H7 (cell line): ENCODE measurements around the gene RSRC2. TPM values are rescaled to one million over a fixed set of nuclear protein-coding genes. Genes with fewer than 3 reads are reported as not detected.
"Not testable (repeated sequence)": the region's sequence is repeated elsewhere in the genome, so short reads cannot be mapped to it uniquely, and the experiment has no call there.

ENCODE experiments used
- DNase-seq: peaks from one replicate; pipeline ENCODE4 v3.0.0; 2012
- H3K27me3 ChIP-seq: 2 replicates; pipeline ENCODE4 v1.6.0; 2011; ENCODE audit warnings: mild to moderate bottlenecking, low read length; ENCODE audit not compliant: control insufficient read depth, insufficient read depth
- H3K36me3 ChIP-seq: replicated peaks from 2 replicates; pipeline ENCODE4 v1.5.1; 2011; ENCODE audit warnings: low read length; ENCODE audit not compliant: control insufficient read depth, insufficient read depth
- H3K4me3 ChIP-seq: 2 replicates; pipeline ENCODE4 v1.5.1; 2011; ENCODE audit warnings: low read depth, mild to moderate bottlenecking, control low read depth, low read length, moderate library complexity; ENCODE audit not compliant: insufficient read depth
- total RNA-seq: library from RNA; depleted of rRNA; stranded (reverse); fragments of >200 nt; shearing (Covaris generic); gene quantifications from 2 replicates; pipeline ENCODE4 v1.2.3, GENCODE V29; 2014

The RSRC2 gene
- total RNA-seq, 1 experiment from 2014 or later = 54.4 TPM

- Histone ChIP-seq H3K36me3 (peaks cover 41% of the 10 kb centered on the region), H3K4me3 (no peak overlapping the region), H3K27me3 (no peaks in the 10 kb centered on the region)
- no peak for DNase-seq
These were observed 20.3 kb downstream of the RSRC2 start for GRCh38 chr12:122506393-122506938.

GRCh38 chr12:122505419-122506051 lies 21.2 kb downstream of the RSRC2 start:
- no peak for DNase-seq
- peaks cover 33% of the 10 kb centered on the region for H3K36me3 ChIP-seq
- no peaks in the 10 kb centered on the region for H3K27me3 ChIP-seq
- no peak overlapping the region for H3K4me3 ChIP-seq

DNA sequence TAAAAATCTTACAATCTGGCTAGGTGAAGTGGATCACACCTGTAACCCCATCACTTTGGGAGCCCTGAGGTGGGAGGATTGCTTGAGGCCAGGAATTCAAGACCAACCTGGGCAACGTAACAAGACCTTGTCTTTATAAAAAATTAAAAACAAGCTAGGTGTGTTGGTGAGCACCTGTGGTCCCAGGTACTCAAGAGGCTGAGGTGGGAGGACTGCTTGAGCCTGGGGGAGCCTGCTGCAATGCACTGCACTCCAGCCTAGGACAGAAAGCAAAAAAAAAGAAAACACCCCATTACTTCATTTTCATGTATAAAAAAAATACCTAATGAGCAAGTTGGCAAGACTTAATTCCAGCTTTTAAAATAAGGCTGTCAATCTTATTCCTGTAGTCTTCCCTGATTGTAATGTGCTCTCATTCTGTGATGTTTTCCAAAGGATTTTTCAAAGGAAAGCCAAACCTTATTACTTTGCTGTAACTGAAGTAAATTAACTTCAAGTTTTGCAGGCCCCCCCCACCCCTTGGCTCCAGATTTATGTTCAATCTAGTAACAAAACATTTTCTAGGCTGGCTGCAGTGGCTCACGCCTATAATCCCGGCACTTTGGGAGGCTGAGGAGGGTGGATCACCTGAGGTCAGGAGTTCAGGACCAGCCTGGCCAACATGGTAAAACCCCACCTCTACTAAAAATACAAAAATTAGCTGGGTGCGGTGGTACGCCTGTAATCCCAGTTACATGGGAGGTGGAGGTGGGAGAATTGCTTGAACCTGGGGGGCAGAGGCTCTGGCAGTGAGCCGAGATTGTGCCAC lies 22.7 kb downstream of the RSRC2 start:
- H3K4me3 ChIP-seq = no peak overlapping the region
- peaks cover 29% of the 10 kb centered on the region for H3K36me3 ChIP-seq
- no peak for DNase-seq
- H3K27me3 ChIP-seq = no peaks in the 10 kb centered on the region

GRCh38 chr12:122503147-122503751 lies 23.5 kb downstream of the RSRC2 start:
- DNase-seq = no peak
- Histone ChIP-seq H3K4me3 (no peak overlapping the region), H3K36me3 (peaks cover 27% of the 10 kb centered on the region), H3K27me3 (no peaks in the 10 kb centered on the region)

- no peak overlapping the region for H3K4me3 ChIP-seq
- peaks cover 14% of the 10 kb centered on the region for H3K36me3 ChIP-seq
- DNase-seq = no peak
- no peaks in the 10 kb centered on the region for H3K27me3 ChIP-seq
These were observed 25.2 kb downstream of the RSRC2 start for GRCh38 chr12:122501489-122501989.

DNA sequence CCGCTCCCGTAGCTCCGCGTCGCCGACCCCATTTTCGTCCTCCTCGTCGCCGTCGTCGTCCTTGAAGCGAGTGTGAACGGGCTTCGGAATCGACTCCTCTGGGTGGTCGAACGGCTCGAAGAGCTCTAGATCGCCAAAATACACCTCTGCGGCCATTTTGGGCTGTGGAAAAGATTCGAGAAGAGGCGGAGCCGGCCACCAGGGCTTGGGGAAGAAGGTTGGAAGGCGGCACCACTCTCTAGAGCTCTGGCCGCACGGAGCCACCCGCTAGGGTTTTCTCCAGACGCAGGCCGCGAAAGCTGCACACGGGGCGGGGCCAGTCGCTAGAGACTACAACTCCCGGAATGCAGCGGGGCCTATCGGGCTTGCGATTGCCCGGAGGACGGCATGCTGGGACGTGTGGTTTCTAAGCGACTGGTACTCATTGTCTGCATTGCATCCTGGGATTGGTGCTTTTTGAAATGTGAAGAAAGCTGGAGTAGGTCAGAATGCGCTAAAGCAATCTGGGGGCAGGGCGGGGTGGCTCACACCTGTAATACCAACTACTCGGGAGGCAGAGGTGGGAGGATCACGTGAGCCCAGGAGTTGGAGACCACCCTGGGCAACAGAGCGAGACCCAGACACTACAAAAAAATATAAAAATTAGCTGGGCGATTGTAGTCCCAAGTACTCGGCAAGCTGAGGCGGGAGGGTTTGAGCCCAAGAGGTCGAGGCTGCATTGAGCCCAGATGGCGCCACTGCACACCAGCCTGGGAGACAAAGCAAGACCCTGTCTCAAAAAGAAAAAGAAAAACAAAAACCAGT lies 25.8 kb downstream of the RSRC2 start, which contains the start of gene ZCCHC8:
TSS of gene ZCCHC8 (minus strand) at position 248 of the 804 bp plus-strand sequence. CDS start at position 156, 92 bp downstream.
- Histone ChIP-seq H3K4me3 (peak within 1 kb of the TSS; percentile 90), H3K27me3 (no peaks in the 10 kb centered on the region), H3K36me3 (peaks cover 9% of the 10 kb centered on the region)
- DNase-seq = peak; percentile 91

- Histone ChIP-seq H3K4me3 (peak overlapping the region; percentile 90), H3K27me3 (no peaks in the 10 kb centered on the region), H3K36me3 (peaks cover 5% of the 10 kb centered on the region)
- DNase-seq = peak; percentile 72
These were observed 26.6 kb downstream of the RSRC2 start for GRCh38 chr12:122499991-122500684.

DNA sequence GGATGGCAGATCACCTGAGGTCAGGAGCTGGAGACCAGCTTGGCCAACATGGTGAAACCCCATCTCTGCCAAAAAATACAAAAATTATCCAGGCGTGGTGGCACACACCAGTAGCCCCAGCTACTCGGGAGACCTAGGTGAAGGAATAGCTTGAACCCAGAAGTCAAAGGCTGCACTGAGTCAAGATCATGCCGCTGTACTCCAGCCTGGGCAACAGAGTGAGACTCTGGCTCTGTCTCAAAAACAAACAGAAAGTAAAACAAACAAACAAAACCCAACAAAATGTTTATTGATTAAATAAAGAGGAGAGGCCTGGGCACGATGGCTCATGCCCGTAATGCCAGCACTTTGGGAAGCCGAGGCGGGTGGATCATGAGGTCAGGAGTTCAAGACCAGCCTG lies 31.5 kb downstream of the RSRC2 start:
- H3K4me3 ChIP-seq = no peak overlapping the region
- no peak for DNase-seq
- H3K27me3 ChIP-seq = no peaks in the 10 kb centered on the region
- peaks cover 9% of the 10 kb centered on the region for H3K36me3 ChIP-seq

DNA sequence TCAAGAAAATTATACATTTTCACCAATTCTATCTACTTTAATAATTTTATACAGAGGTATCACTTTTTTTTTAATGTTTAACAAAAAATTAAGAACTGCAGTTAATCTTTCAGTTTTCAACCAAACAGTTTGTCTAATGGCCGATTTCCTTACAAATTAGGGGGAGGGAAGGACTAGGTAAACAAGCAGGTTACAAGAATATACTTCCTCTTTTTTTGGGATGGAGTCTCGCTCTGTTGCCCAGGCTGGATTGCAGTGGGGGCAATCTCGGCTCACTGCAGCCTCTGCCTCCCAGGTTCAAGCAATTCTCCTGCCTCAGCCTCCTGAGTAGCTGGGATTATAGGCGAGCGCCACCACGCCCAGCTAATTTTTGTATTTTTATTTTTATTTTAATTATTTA lies 33.5 kb downstream of the RSRC2 start:
- H3K4me3 ChIP-seq, H3K27me3 ChIP-seq, DNase-seq: not testable (repeated sequence)
- H3K36me3 ChIP-seq = peaks cover 22% of the 10 kb centered on the region

DNA sequence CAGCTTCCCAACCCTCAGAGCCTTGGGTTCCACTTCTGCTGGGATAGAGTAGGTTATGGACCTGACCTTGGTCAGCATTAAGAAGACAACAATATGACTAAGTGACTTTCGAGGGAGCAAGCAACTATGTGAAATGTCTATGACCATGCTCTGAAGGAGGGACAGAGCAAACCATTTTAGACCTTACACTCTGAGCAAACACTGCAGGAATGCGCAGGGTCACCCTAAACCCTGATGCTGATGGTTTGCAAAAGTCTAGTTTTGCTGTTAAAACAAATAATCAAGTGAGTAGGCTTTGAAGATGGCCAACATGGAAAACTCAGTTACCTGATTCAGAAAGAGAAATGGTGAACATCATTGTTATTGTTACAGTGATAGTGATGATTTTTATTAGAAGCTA lies 34.7 kb downstream of the RSRC2 start:
- Histone ChIP-seq H3K36me3 (peaks cover 27% of the 10 kb centered on the region), H3K4me3 (no peak overlapping the region), H3K27me3 (no peaks in the 10 kb centered on the region)
- DNase-seq = no peak

- Histone ChIP-seq H3K36me3 (peaks cover 36% of the 10 kb centered on the region), H3K4me3 (no peak overlapping the region)
- DNase-seq = no peak
These were observed 37.7 kb downstream of the RSRC2 start for GRCh38 chr12:122489038-122489437.

GRCh38 chr12:122487807-122488206 lies 38.9 kb downstream of the RSRC2 start:
- not testable (repeated sequence) for H3K4me3 ChIP-seq, DNase-seq, H3K27me3 ChIP-seq
- peaks cover 38% of the 10 kb centered on the region for H3K36me3 ChIP-seq

More at GRCh38 chr12:122489038-122489437, 37.7 kb downstream of the RSRC2 start:
- H3K27me3 ChIP-seq = no peaks in the 10 kb centered on the region

DNA sequence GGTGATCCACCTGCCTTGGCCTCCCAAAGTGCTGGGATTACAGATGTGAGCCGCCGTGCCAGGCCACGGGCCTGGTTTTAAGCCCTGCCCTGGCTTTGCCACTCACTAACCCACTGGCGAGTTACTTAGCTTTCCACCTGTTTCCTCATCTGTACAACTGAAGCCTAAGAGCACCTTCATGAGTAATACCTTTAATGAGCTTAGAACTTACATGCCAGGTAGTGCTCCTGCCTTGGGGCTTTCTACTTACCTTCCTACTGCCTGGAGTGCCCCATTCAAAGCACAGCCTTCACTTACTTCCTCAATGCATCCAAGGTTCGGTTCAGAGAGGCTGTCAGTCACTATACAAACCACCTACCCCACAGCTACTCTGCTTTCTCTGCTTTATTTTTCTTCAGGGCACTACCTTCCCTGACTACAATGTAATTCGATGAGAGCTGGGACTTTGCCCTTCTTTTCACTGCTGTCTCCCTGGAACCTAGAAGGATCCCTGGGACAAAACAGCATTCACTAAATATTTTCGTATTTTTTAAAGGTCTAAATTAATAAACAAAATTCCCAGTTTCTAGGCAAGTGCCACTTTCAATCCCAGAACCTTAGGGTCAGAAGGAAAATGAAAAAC lies 39.8 kb downstream of the RSRC2 start:
- Histone ChIP-seq H3K36me3 (peaks cover 35% of the 10 kb centered on the region), H3K27me3 (no peaks in the 10 kb centered on the region)
- no peak for DNase-seq

More for the DNA sequence above, 39.8 kb downstream of the RSRC2 start:
- no peak overlapping the region for H3K4me3 ChIP-seq
